DMS114 treated with DMSO at 0.1 percent for 48 hours (cell line): ENCODE results near the gene NAT9.

Experiments
- DNase-seq: peaks from one replicate; lab custom pipeline; 2025; ENCODE audit not compliant: unreplicated experiment; lab: John Stamatoyannopoulos, UW

The NAT9 gene

DNA sequence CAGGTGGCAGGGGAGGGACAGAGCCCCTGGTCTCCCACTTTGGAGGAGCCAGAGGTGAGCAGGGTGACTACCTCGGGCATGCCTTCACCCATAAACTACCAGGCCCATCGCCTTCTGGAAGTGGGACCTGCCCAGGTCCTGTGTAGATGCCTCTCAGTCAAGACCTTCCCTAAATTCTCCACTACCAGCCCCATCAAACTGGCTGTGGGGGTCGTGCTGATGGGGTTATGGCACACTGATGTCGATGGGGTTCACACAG lies 44.9 kb downstream of the NAT9 start:
- DNase-seq: no peak

DNA sequence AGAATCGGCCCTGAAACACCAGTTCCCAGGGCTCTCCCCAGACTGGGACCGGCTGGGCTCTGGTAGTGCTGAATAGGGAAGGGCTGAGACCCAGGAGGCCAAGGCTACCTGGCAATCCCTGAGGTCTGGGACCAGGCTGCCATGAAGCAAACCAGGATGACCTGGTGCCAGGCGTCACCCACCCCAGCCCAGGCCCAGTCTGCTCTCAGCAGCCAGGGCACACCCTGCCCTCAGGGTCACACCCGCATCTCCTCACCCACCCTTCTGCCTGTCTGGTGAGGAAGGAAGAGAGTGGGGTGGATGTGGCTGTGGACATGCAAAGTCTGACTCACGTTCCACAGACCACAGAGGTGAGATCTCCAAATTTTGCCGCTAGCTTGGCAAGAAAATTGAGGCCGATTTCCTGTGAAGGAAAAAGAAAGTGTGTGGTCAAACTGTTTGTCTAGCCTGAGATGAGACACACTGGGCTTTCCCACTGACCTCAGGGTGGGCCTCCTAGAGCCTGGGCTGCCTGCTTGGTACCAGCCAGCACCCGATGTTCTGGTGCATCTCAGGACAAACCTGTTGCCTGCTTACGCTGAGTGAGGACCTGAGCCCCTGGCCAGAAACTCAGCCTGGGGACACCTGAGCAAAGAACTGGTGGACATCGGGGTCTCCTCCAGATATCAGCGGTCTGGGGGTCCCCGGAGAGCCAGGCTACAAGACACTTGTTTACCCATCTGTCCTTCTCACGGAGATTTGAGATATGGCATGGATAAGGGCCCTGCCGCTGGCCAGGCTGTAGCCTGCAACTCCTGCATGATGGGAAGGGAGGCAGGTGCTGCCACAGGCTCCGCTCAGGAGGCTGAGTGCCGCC lies 45.4 kb downstream of the NAT9 start:
- DNase-seq: no peak

DNA sequence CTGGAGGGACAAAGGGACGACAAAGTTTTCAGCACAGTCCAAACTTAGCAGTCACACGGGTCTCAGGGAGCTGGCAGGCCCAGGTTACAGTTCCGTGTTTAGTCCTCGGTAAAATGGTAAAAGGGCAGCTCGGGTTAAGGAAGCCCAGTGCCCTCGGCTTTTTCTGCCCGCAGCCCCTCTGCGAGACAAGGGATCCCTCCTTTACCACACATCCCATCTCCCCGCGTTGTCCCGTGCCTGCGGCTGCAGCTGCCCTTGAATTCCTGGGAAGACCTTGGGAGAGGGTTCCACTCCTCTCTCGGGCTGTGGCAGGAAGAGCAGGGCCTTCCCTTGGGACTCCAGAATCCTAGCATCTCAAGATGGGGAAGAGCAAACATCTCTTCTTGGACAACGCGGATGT lies 46.3 kb downstream of the NAT9 start:
- DNase-seq: no peak

DNA sequence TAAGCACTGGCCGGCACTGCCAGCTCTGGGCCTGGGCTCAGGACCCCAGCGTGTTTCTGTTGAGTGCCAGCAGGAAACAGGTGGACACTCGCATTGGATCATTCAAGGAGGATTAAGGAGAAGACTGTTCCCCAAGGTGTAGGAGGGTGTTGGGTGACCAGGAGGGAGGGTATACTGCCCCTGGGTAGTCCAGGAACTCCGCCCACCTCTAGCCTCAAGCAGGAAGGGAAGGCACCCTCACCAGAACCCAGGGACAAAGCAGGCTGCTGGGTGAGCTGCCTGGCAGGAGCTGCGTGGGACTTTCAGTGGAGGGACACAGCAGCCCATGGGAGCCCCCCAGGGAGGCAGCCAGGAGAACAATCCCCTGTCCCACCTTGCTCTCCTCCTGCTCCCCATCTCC lies 46.8 kb downstream of the NAT9 start:
- no peak for DNase-seq

DNA sequence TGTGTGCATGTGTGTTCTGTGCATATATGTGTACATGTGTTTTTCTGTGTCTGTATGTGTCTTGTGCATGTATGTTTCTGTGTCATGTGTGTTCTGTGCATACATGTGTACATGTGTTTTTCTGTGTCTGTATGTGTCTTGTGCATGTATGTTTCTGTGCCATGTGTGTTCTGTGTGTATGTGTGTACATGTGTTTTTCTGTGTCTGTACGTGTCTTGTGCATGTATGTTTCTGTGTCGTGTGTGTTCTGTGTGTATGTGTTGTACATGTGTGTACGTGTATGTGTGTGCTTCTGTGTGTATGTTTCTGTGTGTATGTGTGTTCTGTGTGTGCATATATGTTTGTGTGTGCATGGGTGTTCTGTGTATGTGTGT lies 47.5 kb downstream of the NAT9 start:
- no peak for DNase-seq

DNA sequence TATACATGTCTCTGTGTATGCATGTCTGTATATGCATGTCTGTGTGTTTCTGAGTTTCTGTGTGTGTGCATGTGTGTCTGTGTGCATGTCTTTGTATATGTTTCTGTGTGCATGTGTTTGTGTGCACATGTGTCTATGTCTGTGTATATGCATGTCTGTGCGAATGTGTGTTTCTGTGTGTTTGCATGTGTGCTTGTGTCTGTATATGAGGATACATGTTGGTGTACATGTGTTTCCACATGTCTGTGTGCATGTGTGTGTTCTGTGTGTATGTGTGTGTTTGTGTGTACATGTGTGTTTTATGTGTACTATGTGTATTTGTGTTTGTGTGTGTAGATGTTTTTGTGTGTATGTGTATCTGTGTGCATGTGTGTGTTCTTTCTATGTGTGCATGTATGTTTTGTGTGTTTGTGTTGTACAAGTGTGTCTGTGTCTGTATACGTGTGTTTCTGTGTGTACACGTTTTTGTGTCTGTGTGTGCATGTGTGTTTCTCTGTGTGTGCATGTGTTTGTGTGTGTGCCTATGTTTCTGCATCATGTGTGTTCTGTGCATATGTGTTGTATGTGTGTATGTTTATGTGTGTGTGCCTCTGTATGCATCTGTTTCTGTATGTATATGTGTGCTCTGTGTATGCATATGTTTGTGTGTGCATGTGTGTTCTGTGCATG lies 48.0 kb downstream of the NAT9 start:
- no peak for DNase-seq

DNA sequence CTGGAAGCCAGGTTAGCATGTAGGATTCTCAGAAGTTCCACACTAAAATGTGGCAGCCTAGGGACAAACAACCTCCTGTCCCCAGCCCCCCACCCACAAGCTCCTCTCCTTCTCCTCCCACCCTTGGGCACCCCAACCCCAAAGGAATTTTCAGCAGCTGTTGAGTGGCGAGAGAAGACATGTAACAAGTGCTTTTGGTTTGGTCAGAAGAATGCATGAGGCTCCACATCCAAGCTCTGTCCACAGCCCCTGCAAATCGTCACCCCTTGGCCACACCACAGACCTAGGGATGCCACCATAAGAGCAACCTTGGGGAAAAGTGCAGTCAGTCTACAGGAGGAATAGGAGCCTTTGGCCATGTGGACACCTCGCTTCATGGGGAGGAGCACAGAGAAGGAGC lies 51.0 kb downstream of the NAT9 start:
- no peak for DNase-seq

DNA sequence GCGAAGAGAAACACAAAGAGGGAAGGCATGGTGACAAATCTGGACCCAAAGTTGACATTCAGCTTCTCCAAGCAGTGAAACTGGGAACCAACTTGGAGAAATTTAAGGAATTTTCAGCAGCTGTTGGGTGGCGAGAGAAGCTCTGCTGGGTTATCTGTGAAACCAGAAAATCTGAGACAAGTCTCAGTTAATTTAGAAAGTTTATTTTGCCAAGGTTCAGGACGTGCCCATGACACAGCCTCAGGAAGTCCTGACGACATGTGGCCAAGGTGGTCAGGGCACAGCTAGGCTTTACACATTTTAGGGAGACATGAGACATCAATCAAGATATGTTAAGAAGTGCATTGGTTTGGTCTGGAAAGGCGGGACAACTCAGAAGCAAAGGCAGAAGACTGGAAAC lies 52.3 kb downstream of the NAT9 start:
- DNase-seq: no peak

DNA sequence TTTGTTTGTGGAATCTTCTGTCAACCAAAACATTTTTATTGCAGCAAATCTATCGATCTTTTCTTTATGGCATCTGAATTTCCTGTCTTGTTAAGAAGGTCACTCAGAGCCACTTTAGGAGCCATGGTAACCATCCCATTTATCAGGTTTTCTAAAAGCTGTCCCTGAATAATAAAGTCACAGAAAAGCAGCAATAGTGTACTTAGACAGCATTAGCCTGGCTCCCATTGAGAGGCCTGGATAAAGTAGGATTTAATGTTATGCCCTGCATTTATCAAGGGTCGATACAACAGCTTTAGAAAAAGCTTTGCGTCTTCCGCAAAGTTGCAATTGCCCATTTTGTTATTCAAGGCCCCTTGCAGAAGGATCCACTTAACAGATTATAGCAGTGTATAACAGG lies 53.4 kb downstream of the NAT9 start:
- DNase-seq: no peak
